HepG2 (cell line): Measurements from ENCODE around the gene ARHGEF40. TPM values are rescaled to one million over a fixed set of nuclear protein-coding genes. Genes with fewer than 3 reads are reported as not detected.

Source experiments
- ATAC-seq: fragments of 200-7000 bp; cut with Tn5 transposase; 3 replicates; pipeline ENCODE4 v1.9.1; 2020; ENCODE audit warnings: mild to moderate bottlenecking, moderate library complexity
- BruUV-seq: library from RNA; stranded (reverse); fragments of 400-500 nt; replicated peaks from 2 replicates; lab custom pipeline; 2021; lab: Mats Ljungman, UMichigan
- CTCF ChIA-PET: fragments of 300-600 bp; formaldehyde crosslinking; extraction: SDS; loops from one replicate; lab custom pipeline; 2021; ENCODE audit warnings: low total read pairs, inconsistent platforms, low intra/inter-chr PET ratio; lab: Yijun Ruan, JAX
- POLR2A ChIA-PET: fragments of 350-600 bp; sonication (Branson Sonifier 250); formaldehyde crosslinking; loops from one replicate; lab custom pipeline; 2020; ENCODE audit warnings: antibody characterized with exemption, inconsistent platforms; lab: Yijun Ruan, JAX
- DNase-seq: peaks from one replicate; pipeline ENCODE4 v3.0.0-alpha.2; 2015; ENCODE audit warnings: low spot score
- FAIRE-seq: peaks from 3 replicates; lab custom pipeline; 2011; peaks lifted over from hg19 to GRCh38; lab: Jason Lieb, UNC
- H2AFZ ChIP-seq: one replicate; pipeline ENCODE4 v1.6.1; 2011; ENCODE audit warnings: low read length, inconsistent platforms
- H3K27ac ChIP-seq: fragments of 300-600 bp; 3 replicates; pipeline ENCODE4 v1.8.0; 2011; ENCODE audit warnings: mixed run types, mild to moderate bottlenecking, mixed read lengths, low read length, inconsistent platforms; ENCODE audit not compliant: insufficient read depth; ENCODE audit errors: extremely low read length
- H3K27me3 ChIP-seq, 2 experiments: fragments of 200-600 bp in 1 of 2; 2 replicates in 1 of 2; 3 replicates in 1 of 2; pipeline versions ENCODE4 v1.6.0 to v1.8.0; 2011; ENCODE audit warnings: low read length in 2 of 2, mild to moderate bottlenecking in 2 of 2, moderate library complexity in 2 of 2, inconsistent platforms in 1 of 2; ENCODE audit not compliant: insufficient read depth in 2 of 2, control insufficient read depth in 1 of 2
- H3K36me3 ChIP-seq, 2 experiments: fragments of 200-600 bp in 1 of 2; replicated peaks in 1 of 2; 2 replicates in 1 of 2; 3 replicates in 1 of 2; pipeline versions ENCODE4 v1.5.1 to v1.8.0; 2011; ENCODE audit warnings: low read length in 2 of 2, inconsistent platforms in 1 of 2; ENCODE audit not compliant: insufficient read depth in 2 of 2, control insufficient read depth in 1 of 2
- H3K4me1 ChIP-seq: 2 replicates; pipeline ENCODE4 v1.5.1; 2012; ENCODE audit warnings: low read length, inconsistent platforms; ENCODE audit not compliant: insufficient read depth
- H3K4me2 ChIP-seq: 2 replicates; pipeline ENCODE4 v1.6.0; 2011; ENCODE audit warnings: low read depth, low read length, inconsistent platforms
- H3K4me3 ChIP-seq, 3 experiments: fragments of 200-600 bp in 1 of 3; sonication (generic), shearing (Covaris generic) in 1 of 3; replicated peaks in 1 of 3; 2 replicates each; pipeline ENCODE4 v1.5.1; 2011 to 2016; ENCODE audit warnings: low read length in 3 of 3, inconsistent platforms in 2 of 3, low read depth in 2 of 3, mild to moderate bottlenecking in 2 of 3, control low read depth in 1 of 3, mixed read lengths in 1 of 3; ENCODE audit not compliant: insufficient read depth in 1 of 3
- H3K79me2 ChIP-seq: one replicate; pipeline ENCODE4 v1.6.1; 2011; ENCODE audit warnings: low read length, inconsistent platforms; ENCODE audit not compliant: insufficient read depth
- H3K9ac ChIP-seq: 2 replicates; pipeline ENCODE4 v1.6.0; 2011; ENCODE audit warnings: mild to moderate bottlenecking, low read depth, low read length, inconsistent platforms; ENCODE audit not compliant: insufficient read depth
- H3K9me3 ChIP-seq: 2 replicates; pipeline ENCODE4 v1.5.1; 2012; ENCODE audit warnings: mild to moderate bottlenecking, low read length
- H4K20me1 ChIP-seq: 2 replicates; pipeline ENCODE4 v1.6.0; 2011; ENCODE audit warnings: inconsistent platforms, mild to moderate bottlenecking, low read length, moderate library complexity; ENCODE audit not compliant: insufficient read depth
- ATF5 ChIP-seq: sonication (generic); formaldehyde crosslinking; IDR thresholded peaks from 2 replicates; pipeline ENCODE4 v1.4.0; 2020; ENCODE audit warnings: mild to moderate bottlenecking, low read depth, missing genetic modification reagents
- HNF4A ChIP-seq: sonication (generic); formaldehyde crosslinking; IDR thresholded peaks from 2 replicates; pipeline ENCODE4 v1.4.0; 2020; ENCODE audit warnings: missing genetic modification reagents
- NFATC3 ChIP-seq: sonication (generic); formaldehyde crosslinking; IDR thresholded peaks from 2 replicates; pipeline ENCODE4 v1.5.1; 2020; ENCODE audit warnings: mild to moderate bottlenecking, missing genetic modification reagents
- ZBTB38 ChIP-seq: sonication (generic); formaldehyde crosslinking; IDR thresholded peaks from 2 replicates; pipeline ENCODE4 v1.5.1; 2020; ENCODE audit warnings: mild to moderate bottlenecking, missing genetic modification reagents
- ZBTB7A ChIP-seq: sonication (generic); formaldehyde crosslinking; IDR thresholded peaks from 2 replicates; pipeline ENCODE4 v1.8.0; 2022; ENCODE audit warnings: mild to moderate bottlenecking, missing genetic modification reagents
- ZNF235 ChIP-seq: sonication (generic); formaldehyde crosslinking; IDR thresholded peaks from 2 replicates; pipeline ENCODE4 v1.8.1; 2023; ENCODE audit warnings: mild to moderate bottlenecking, missing genetic modification reagents, borderline replicate concordance
- ZNF331 ChIP-seq: sonication (generic); formaldehyde crosslinking; IDR thresholded peaks from 2 replicates; pipeline ENCODE4 v1.4.0; 2020; ENCODE audit warnings: missing genetic modification reagents
- ZNF766 ChIP-seq: sonication (generic); formaldehyde crosslinking; IDR thresholded peaks from 2 replicates; pipeline ENCODE4 v1.5.0; 2020; ENCODE audit warnings: missing genetic modification reagents, borderline replicate concordance
- WGBS: methylation state at CpG from one replicate; pipeline ENCODE4 v1.1.6; 2017; ENCODE audit warnings: low lambda C conversion rate; 5-methylcytosine and 5-hydroxymethylcytosine counted together
- in situ Hi-C: cut with HindIII; loops from 2 replicates; pipeline ENCODE4 v1.10.0; 2017; ENCODE audit warnings: low pct_unique_long_range_greater_than_20kb; ENCODE audit not compliant: extremely low pct_ligation_motif_present
- intact Hi-C: fragments of 100-400 bp; cut with micrococcal nuclease; formaldehyde crosslinking; loops from one replicate; pipeline ENCODE4 v1.10.0; 2022; ENCODE audit not compliant: unreplicated experiment
- polyA plus RNA-seq, 8 experiments: library from polyadenylated mRNA; depleted of rRNA in 3 of 8; stranded (reverse) in 7 of 8; unstranded in 1 of 8; fragments of >200 nt; fragmentation: Illumina TruSeq in 4 of 8; extraction: Trizol in 4 of 8; gene quantifications; 2 replicates each; pipeline versions ENCODE4 v1.2.1 to v1.2.3, GENCODE V29; 2011 to 2016; ENCODE audit warnings: low read depth in 4 of 8, missing spikeins in 1 of 8, mixed read lengths in 1 of 8; ENCODE audit not compliant: insufficient read depth in 1 of 8
- total RNA-seq, 5 experiments: library from RNA; depleted of rRNA; stranded (reverse); fragments of >200 nt; fragmentation: Illumina TruSeq; extraction: Trizol; gene quantifications; 2 replicates each; pipeline ENCODE4 v1.2.3, GENCODE V29; 2016; ENCODE audit warnings: low read depth in 1 of 5
- TF ChIP-seq, protein P1 (sequence below): sonication (generic); formaldehyde crosslinking; IDR thresholded peaks from 2 replicates; pipeline ENCODE4 v1.4.0; 2020; ENCODE audit warnings: missing genetic modification reagents
- TF ChIP-seq, protein P2 (sequence below): sonication (generic); formaldehyde crosslinking; IDR thresholded peaks from 2 replicates; pipeline ENCODE4 v1.5.0; 2020; ENCODE audit warnings: mild to moderate bottlenecking, missing genetic modification reagents
- TF ChIP-seq, protein P3 (sequence below): sonication (generic); formaldehyde crosslinking; IDR thresholded peaks from 2 replicates; pipeline ENCODE4 v1.5.1; 2020; ENCODE audit warnings: mild to moderate bottlenecking, moderate library complexity, missing genetic modification reagents
- TF ChIP-seq, protein P4 (sequence below): IDR thresholded peaks from 2 replicates; pipeline ENCODE4 v1.6.1; 2012; ENCODE audit warnings: inconsistent platforms

The ARHGEF40 gene
- total and polyA plus RNA-seq, 2 of the 13 experiments (the other 11 are each of a cell fraction or from before 2014, with no cell fraction given), result 28.1 to 78.1 TPM

GRCh38 chr14:21024585-21025370, 45.3 kb upstream of the ARHGEF40 start, which contains the start of gene NDRG2 (continued):
- TF ChIP-seq, protein P1, sequence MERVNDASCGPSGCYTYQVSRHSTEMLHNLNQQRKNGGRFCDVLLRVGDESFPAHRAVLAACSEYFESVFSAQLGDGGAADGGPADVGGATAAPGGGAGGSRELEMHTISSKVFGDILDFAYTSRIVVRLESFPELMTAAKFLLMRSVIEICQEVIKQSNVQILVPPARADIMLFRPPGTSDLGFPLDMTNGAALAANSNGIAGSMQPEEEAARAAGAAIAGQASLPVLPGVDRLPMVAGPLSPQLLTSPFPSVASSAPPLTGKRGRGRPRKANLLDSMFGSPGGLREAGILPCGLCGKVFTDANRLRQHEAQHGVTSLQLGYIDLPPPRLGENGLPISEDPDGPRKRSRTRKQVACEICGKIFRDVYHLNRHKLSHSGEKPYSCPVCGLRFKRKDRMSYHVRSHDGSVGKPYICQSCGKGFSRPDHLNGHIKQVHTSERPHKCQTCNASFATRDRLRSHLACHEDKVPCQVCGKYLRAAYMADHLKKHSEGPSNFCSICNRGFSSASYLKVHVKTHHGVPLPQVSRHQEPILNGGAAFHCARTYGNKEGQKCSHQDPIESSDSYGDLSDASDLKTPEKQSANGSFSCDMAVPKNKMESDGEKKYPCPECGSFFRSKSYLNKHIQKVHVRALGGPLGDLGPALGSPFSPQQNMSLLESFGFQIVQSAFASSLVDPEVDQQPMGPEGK, result peak; percentile 82
- TF ChIP-seq, protein P2, sequence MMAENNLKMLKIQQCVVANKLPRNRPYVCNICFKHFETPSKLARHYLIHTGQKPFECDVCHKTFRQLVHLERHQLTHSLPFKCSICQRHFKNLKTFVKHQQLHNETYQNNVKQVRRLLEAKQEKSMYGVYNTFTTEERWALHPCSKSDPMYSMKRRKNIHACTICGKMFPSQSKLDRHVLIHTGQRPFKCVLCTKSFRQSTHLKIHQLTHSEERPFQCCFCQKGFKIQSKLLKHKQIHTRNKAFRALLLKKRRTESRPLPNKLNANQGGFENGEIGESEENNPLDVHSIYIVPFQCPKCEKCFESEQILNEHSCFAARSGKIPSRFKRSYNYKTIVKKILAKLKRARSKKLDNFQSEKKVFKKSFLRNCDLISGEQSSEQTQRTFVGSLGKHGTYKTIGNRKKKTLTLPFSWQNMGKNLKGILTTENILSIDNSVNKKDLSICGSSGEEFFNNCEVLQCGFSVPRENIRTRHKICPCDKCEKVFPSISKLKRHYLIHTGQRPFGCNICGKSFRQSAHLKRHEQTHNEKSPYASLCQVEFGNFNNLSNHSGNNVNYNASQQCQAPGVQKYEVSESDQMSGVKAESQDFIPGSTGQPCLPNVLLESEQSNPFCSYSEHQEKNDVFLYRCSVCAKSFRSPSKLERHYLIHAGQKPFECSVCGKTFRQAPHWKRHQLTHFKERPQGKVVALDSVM (CRISPR knock-in tag), result peak; percentile 51
- TF ChIP-seq, all 625 proteins: peak for 282

DNA sequence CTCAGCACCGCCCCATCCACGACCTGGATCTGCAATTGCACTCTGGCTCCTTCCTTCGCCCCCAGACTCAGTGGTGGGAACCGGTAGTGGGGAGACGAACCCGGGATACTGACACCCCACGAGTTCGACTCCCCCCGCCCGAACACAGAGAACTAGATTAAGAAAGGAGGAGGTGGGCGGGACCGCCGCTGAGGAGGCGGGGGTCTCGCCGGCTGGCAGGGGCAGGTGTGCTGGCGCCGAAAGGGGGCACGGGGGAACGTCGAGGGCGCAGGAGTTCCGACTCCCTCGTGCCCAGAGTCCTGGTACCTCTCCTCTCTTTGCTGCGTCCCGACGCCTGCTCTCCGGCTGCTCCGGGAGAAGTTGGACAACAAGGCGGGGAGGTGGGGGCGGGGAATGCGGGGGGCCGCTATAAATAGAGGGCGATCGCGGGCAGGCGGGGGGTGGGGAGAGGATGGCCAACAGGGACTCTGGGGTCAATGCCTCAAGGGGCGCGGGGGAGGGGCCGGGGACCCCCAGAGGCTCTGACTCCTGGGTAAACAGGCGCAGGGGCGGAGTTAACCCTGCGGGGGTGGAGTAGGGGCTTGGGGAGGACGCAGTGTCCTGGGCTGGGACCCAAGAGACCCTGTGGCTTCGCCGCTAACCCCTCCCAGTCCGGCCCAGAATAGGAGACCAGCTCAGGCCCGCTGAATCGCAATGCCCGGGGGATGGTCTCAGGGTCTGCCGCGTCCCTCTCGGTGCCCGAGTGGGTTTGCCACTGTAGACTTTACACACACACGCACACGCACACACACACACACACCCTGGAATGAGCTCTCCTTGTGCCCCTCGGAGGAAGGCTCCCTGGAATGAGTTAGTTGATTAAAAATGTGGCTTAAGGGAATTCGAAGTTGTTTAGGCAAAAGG, 44.5 kb upstream of the ARHGEF40 start:
- in situ Hi-C loops, result no loop called here
- peak overlapping the region; percentile 65 to 96 (median 66); a peak in 4 of 6 replicates for H3K4me3 ChIP-seq
- H4K20me1 ChIP-seq, result no peaks in the 10 kb centered on the region
- DNase-seq (no peak), FAIRE-seq (no peak), ATAC-seq (no peak)
- intact Hi-C loops, result loop anchor here (1.0 kb wide), 1 partner anchor 29 kb away; no protein-coding TSS in a partner anchor
- H3K4me2 ChIP-seq, result peak overlapping the region; percentile 60
- no peaks in the 10 kb centered on the region; a peak in 2 of 5 replicates for H3K27me3 ChIP-seq
- H3K4me1 ChIP-seq, result peaks cover 50% of the 10 kb centered on the region
- peaks cover 11 to 17% of the 10 kb centered on the region in 2 experiments for H3K36me3 ChIP-seq
- WGBS, result 71% methylated on average over 49 of the region's 58 CpGs
- BruUV-seq, result no TSS peak
- H3K9ac ChIP-seq, result peak overlapping the region; percentile 96; the same call in 1 of the 2 replicates
- no peak overlapping the region for H2AFZ ChIP-seq
- H3K27ac ChIP-seq, result peak overlapping the region; percentile 37
- no peaks in the 10 kb centered on the region for H3K9me3 ChIP-seq
- CTCF ChIA-PET, result interaction anchor here (0.8 kb wide), 1 partner anchor 11 kb away, joined by 3 read pairs; no protein-coding TSS in a partner anchor
- POLR2A ChIA-PET, result interaction anchor here (1.0 to 3.0 kb wide), 17 partner anchors 7 to 79 kb away, joined by 3 to 26 read pairs (median 5); partner anchors contain the start of gene ARHGEF40
- H3K79me2 ChIP-seq, result peaks cover 13% of the 10 kb centered on the region
- TF ChIP-seq, protein P3, sequence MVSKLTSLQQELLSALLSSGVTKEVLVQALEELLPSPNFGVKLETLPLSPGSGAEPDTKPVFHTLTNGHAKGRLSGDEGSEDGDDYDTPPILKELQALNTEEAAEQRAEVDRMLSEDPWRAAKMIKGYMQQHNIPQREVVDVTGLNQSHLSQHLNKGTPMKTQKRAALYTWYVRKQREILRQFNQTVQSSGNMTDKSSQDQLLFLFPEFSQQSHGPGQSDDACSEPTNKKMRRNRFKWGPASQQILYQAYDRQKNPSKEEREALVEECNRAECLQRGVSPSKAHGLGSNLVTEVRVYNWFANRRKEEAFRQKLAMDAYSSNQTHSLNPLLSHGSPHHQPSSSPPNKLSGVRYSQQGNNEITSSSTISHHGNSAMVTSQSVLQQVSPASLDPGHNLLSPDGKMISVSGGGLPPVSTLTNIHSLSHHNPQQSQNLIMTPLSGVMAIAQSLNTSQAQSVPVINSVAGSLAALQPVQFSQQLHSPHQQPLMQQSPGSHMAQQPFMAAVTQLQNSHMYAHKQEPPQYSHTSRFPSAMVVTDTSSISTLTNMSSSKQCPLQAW (CRISPR knock-in tag), result peak; percentile 31; the same call in 1 of the 2 replicates
- TF ChIP-seq ZNF331 (CRISPR knock-in tag) (no peak), ZNF766 (no peak), NFATC3 (CRISPR knock-in tag) (no peak), ATF5 (CRISPR knock-in tag) (no peak), ZBTB7A (CRISPR knock-in tag) (0 out of 2 replicates have a peak, but pooled peaks have one; percentile 8), ZBTB38 (CRISPR knock-in tag) (0 out of 2 replicates have a peak, but pooled peaks have one; percentile 2), HNF4A (CRISPR knock-in tag) (no peak), ZNF235 (CRISPR knock-in tag) (no peak)
- TF ChIP-seq, protein P4, sequence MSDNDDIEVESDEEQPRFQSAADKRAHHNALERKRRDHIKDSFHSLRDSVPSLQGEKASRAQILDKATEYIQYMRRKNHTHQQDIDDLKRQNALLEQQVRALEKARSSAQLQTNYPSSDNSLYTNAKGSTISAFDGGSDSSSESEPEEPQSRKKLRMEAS, result no peak
